Right renal pelvis (tissue), 4 donors: Measurements from ENCODE around the gene SAMD4A. TPM values are rescaled to one million over a fixed set of nuclear protein-coding genes. Genes with fewer than 3 reads are reported as not detected.

Source experiments
- DNase-seq, 4 donors: peaks; one replicate each; pipeline ENCODE4 v3.0.0-alpha.2; 2013; ENCODE audit warnings: low read depth in 4 of 4, low spot score in 3 of 4, missing footprints in 1 of 4
- polyA plus RNA-seq, 4 donors: library from polyadenylated mRNA; unstranded; fragments of 120-200 nt; gene quantifications; one replicate each; pipeline ENCODE4 v1.2.1, GENCODE V29; 2013; ENCODE audit not compliant: insufficient read length in 4 of 4

SAMD4A gene
- polyA plus RNA-seq, 4 donors = 8.2 to 10.8 (median 9.8) TPM

DNA sequence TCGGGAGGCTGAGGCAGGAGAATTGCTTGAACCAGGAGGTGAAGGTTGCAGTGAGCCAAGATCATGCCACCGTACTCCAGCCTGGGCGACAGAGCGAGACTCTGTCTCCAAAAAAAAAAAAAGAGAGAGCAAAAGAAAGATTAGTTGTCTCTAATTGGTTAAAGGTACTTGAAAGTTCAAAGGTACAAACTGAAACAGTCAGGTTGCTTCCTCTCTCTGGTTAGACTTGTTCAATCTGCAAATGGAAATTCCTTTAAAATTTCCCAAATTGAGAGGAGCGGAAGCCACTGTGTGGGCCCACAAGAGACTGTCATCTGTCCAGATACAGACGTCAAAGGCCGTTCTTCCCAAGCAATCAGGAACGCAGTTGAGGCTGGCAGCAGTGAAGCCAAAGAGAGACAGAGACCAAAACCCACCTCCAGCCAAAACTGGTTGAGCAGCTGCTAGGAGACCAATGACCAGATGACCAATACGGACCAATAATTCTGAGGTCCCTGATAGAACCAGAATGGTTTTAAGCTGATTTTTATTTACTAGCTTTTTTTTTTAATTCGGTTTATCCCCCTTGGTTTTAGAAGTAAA is 272.1 kb downstream of the SAMD4A start:
- DNase-seq = no peak

DNA sequence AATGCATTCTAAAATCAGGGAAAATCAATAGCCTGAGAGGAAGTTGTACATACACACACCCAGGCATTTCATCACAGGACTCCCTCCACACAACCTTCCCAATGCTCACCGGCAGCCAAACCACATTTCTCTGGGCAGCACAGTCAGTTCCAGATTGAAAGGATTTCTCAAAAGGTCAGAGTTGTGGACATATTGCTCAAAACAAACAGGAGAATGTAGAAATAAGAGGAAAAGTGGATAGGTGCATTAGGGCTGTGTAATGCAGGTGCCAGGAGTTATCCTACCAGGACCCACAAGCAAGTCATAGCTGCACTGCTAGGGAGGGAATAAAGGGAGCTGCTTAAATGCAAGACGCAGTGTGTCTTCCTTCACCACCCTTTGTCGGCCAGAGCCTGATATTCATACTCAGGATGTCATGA is 272.8 kb downstream of the SAMD4A start:
- DNase-seq = no peak

DNA sequence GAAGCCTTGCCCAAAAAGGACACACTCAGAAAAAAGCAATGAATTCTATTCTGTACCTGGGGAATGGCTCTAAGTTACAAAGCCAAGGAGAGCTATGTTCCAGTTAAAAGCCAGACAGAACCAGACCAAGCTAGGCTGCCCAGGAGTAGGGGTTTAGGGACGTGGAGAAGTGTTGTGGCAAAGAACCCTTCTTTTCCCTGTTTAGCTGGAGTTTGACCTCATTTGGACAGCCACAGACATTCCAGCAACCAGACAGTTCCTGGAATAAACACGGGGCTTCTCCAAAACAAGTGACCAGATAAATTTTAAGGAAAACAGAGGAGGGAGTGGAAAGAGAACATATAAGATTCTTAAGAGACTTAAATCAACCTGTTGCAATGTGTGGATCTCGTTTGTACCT is 273.4 kb downstream of the SAMD4A start:
- DNase-seq = no peak

DNA sequence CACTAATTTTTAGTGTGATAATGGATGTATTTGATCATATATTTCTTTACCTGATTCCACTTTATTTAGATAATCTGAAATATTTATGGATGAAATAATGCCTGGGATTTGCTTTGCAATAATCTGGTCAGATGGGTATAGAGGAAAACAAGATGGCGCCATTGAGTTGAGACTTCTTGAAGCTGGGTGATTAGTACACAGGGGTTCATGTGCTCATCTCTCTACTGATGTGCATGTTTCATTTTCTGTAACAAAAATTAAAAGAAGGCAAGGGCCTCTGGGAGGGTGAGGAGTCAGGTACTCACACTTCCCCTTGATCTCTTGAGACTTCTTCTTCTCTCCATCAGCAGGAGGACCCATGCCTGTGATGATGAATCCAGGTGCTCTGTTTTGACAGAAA is 273.9 kb downstream of the SAMD4A start:
- DNase-seq = no peak

Other genes starting within 250 kb of the SAMD4A start
- gene CDKN3, start 170.1 kb upstream of the SAMD4A start, polyA plus RNA-seq = 10 to 100 TPM; 21.3 to 30.5 (median 26.6) TPM
- gene CNIH1, start 125.8 kb upstream of the SAMD4A start, polyA plus RNA-seq = 100 to 1,000 TPM; 136 to 157 (median 152) TPM
- 100 to 1,000 TPM in 3 of 4 donors, 10 to 100 TPM in 1; 91.9 to 113 (median 106) TPM for gene GMFB, start 78.1 kb upstream of the SAMD4A start, polyA plus RNA-seq
- 10 to 100 TPM; 27.5 to 37.5 (median 35.3) TPM for gene CGRRF1, start 57.2 kb upstream of the SAMD4A start, polyA plus RNA-seq